Loucy (cell line): ENCODE measurements around the gene LMAN1L.

ENCODE experiments used
- CTCF ChIP-seq: fragments of 200-600 bp; sonication (generic); conservative IDR thresholded peaks from 2 replicates; pipeline ENCODE4 v1.5.1; 2014; ENCODE audit warnings: mild to moderate bottlenecking, antibody characterized with exemption, low read length
- EZH2phosphoT487 ChIP-seq: fragments of 200-600 bp; IDR thresholded peaks from 2 replicates; pipeline ENCODE4 v1.6.1; 2018; ENCODE audit warnings: antibody characterized with exemption, mild to moderate bottlenecking, moderate library complexity, borderline replicate concordance

DNA sequence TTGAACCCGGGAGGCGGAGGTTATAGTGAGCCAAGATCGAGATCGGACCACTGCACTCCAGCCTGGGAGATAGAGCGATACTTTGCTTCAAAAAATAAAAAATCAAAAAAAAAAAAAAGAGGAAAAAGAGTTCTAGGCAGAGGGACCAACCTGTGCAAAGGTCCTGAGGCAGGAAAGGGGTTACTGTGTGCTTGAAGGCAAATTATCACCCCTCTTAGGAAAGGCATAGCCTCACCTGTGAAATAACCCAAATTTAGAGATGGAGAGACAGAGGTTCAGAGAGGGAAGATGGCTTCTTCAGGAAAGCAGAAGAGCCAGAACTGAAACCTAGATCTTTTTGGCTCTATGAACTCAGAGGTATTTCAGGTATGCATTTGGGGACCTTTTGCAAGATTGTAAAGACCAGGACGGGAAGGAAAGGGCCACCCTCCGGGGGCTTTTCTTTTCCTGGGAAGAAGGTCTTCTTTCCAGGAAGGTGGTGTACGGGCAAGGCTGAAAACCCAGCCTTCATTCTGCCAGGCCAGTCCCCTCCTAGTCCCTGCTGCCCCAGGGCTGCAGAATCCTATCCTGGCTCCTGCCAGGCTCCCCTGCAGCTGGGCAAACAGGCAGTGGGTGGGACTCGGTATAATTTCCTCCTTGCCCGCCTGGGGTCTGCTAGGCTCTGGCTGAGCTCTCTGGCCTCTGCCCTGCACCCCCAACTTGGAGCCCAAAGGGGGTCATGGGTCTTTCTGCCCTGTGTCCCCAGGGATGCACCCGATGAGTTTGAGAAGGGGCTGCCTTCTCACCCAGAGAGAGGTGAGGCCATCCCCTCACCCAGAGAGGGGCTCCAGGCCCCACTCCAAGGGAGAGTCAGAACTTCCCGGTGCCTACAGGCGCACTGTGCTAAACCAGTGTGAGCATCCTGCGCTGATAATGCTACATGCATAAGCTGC is 45.2 kb upstream of the LMAN1L start:
- no peak for TF ChIP-seq CTCF
- TF ChIP-seq EZH2phosphoT487 = no peak
